ENCODE results near the gene GALNT10. TPM values are rescaled to one million over a fixed set of nuclear protein-coding genes. Genes with fewer than 3 reads are reported as not detected.

GALNT10 gene
- total RNA-seq, 1 donor from 2014 or later = 10.2 TPM

GRCh38 chr5:154373729-154374179, 183.2 kb downstream of the GALNT10 start:
- Histone ChIP-seq H3K4me3 (no peak overlapping the region), H3K27ac (no peak overlapping the region), H4K20me1 (ENCODE audit: low read depth) (no peaks in the 10 kb centered on the region), H3K36me3 (no peaks in the 10 kb centered on the region), H2AFZ (replicated peaks) (no peak overlapping the region), H3K9ac (no peak overlapping the region), H3K79me2 (ENCODE audit: low read depth) (no peaks in the 10 kb centered on the region), H3K27me3 (no peaks in the 10 kb centered on the region), H3F3A (ENCODE audit: low read depth) (peaks cover under 1% of the 10 kb centered on the region), H3K4me1 (peaks cover 2% of the 10 kb centered on the region), H3K4me2 (no peak overlapping the region), H3K9me3 (ENCODE audit: low read depth) (no peaks in the 10 kb centered on the region)
- no peak for TF ChIP-seq EZH2 (IDR thresholded peaks at IDR 0.05)
- no peak for TF ChIP-seq EZH2phosphoT487 (IDR thresholded peaks at IDR 0.05)
- no peak for TF ChIP-seq CTCF (IDR thresholded peaks at IDR 0.05)
- H3K9me3 Mint-ChIP-seq = no peaks in the 10 kb centered on the region
- H3K27ac Mint-ChIP-seq = no peak overlapping the region
- peaks cover 11% of the 10 kb centered on the region for H3K36me3 Mint-ChIP-seq
- H3K4me1 Mint-ChIP-seq = peaks cover 45% of the 10 kb centered on the region
- H3K4me3 Mint-ChIP-seq = no peak overlapping the region
- H3K27me3 Mint-ChIP-seq (ENCODE audit: insufficient read depth, low read depth) = peaks cover 2% of the 10 kb centered on the region
- DNase-seq (ENCODE audit: low spot score) = no peak

GRCh38 chr5:154374264-154374663, 183.7 kb downstream of the GALNT10 start:
- H3K4me1 Mint-ChIP-seq = peaks cover 45% of the 10 kb centered on the region
- H3K4me1 ChIP-seq = no peaks in the 10 kb centered on the region
- H3K27me3 Mint-ChIP-seq (ENCODE audit: insufficient read depth, low read depth) = peaks cover 2% of the 10 kb centered on the region
- H3K9me3 Mint-ChIP-seq = no peaks in the 10 kb centered on the region
- H3K36me3 ChIP-seq = no peaks in the 10 kb centered on the region
- H3K27me3 ChIP-seq = no peaks in the 10 kb centered on the region
- H3F3A ChIP-seq (ENCODE audit: low read depth) = no peaks in the 10 kb centered on the region
- DNase-seq (ENCODE audit: low spot score) = no peak
- TF ChIP-seq EZH2 (IDR thresholded peaks at IDR 0.05) = no peak
- no peak for TF ChIP-seq CTCF (IDR thresholded peaks at IDR 0.05)
- TF ChIP-seq EZH2phosphoT487 (IDR thresholded peaks at IDR 0.05) = no peak
- no peak overlapping the region for H3K4me3 ChIP-seq
- no peak overlapping the region for H2AFZ ChIP-seq (replicated peaks)
- no peak overlapping the region for H3K27ac Mint-ChIP-seq
- no peaks in the 10 kb centered on the region for H4K20me1 ChIP-seq (ENCODE audit: low read depth)
- peaks cover 14% of the 10 kb centered on the region for H3K36me3 Mint-ChIP-seq
- H3K9me3 ChIP-seq (ENCODE audit: low read depth) = no peaks in the 10 kb centered on the region
- H3K4me3 Mint-ChIP-seq = no peak overlapping the region
- H3K79me2 ChIP-seq (ENCODE audit: low read depth) = no peaks in the 10 kb centered on the region
- H3K9ac ChIP-seq = no peak overlapping the region
- H3K27ac ChIP-seq = no peak overlapping the region
- no peak overlapping the region for H3K4me2 ChIP-seq

GRCh38 chr5:154375329-154376008, 184.9 kb downstream of the GALNT10 start:
- no peak for TF ChIP-seq CTCF (IDR thresholded peaks at IDR 0.05)
- TF ChIP-seq EZH2phosphoT487 (IDR thresholded peaks at IDR 0.05) = no peak
- TF ChIP-seq EZH2 (IDR thresholded peaks at IDR 0.05) = no peak
- no peaks in the 10 kb centered on the region for H3K27me3 Mint-ChIP-seq (ENCODE audit: insufficient read depth, low read depth)
- H3K36me3 ChIP-seq = no peaks in the 10 kb centered on the region
- H3K4me1 Mint-ChIP-seq = peaks cover 36% of the 10 kb centered on the region
- H3K9me3 ChIP-seq (ENCODE audit: low read depth) = no peaks in the 10 kb centered on the region
- no peak overlapping the region for H3K9ac ChIP-seq
- no peaks in the 10 kb centered on the region for H3K27me3 ChIP-seq
- no peaks in the 10 kb centered on the region for H3F3A ChIP-seq (ENCODE audit: low read depth)
- H3K9me3 Mint-ChIP-seq = no peaks in the 10 kb centered on the region
- no peak overlapping the region for H3K4me2 ChIP-seq
- no peaks in the 10 kb centered on the region for H3K4me1 ChIP-seq
- peaks cover 13% of the 10 kb centered on the region for H3K36me3 Mint-ChIP-seq
- H3K4me3 Mint-ChIP-seq = no peak overlapping the region
- no peak for DNase-seq (ENCODE audit: low spot score)
- no peak overlapping the region for H3K4me3 ChIP-seq
- H3K27ac Mint-ChIP-seq = no peak overlapping the region
- H4K20me1 ChIP-seq (ENCODE audit: low read depth) = no peaks in the 10 kb centered on the region
- H2AFZ ChIP-seq (replicated peaks) = no peak overlapping the region
- H3K27ac ChIP-seq = no peak overlapping the region
- H3K79me2 ChIP-seq (ENCODE audit: low read depth) = no peaks in the 10 kb centered on the region
